ENCODE data around the gene MYBPH.

The MYBPH gene

GRCh38 chr1:203177470-203178039 lies 1.9 kb upstream of the MYBPH start:
- H3K27me3 ChIP-seq (replicated peaks), result no peaks in the 10 kb centered on the region
- no peak overlapping the region for H3K4me3 ChIP-seq (ENCODE audit: low read depth, low read length)
- TF ChIP-seq, protein P1, sequence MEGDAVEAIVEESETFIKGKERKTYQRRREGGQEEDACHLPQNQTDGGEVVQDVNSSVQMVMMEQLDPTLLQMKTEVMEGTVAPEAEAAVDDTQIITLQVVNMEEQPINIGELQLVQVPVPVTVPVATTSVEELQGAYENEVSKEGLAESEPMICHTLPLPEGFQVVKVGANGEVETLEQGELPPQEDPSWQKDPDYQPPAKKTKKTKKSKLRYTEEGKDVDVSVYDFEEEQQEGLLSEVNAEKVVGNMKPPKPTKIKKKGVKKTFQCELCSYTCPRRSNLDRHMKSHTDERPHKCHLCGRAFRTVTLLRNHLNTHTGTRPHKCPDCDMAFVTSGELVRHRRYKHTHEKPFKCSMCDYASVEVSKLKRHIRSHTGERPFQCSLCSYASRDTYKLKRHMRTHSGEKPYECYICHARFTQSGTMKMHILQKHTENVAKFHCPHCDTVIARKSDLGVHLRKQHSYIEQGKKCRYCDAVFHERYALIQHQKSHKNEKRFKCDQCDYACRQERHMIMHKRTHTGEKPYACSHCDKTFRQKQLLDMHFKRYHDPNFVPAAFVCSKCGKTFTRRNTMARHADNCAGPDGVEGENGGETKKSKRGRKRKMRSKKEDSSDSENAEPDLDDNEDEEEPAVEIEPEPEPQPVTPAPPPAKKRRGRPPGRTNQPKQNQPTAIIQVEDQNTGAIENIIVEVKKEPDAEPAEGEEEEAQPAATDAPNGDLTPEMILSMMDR (IDR thresholded peaks at IDR 0.05; ENCODE audit: low read depth, low read length, missing control alignments), result no peak
- DNase-seq, result peak; percentile 10
- no peaks in the 10 kb centered on the region for H3K36me3 ChIP-seq (replicated peaks)
- no peak overlapping the region for H3K27ac ChIP-seq
- in situ Hi-C loops (cut with HindIII; ENCODE audit: low pct_ligation_motif_present, low sequenced_read_pairs), result no loop called here

DNA sequence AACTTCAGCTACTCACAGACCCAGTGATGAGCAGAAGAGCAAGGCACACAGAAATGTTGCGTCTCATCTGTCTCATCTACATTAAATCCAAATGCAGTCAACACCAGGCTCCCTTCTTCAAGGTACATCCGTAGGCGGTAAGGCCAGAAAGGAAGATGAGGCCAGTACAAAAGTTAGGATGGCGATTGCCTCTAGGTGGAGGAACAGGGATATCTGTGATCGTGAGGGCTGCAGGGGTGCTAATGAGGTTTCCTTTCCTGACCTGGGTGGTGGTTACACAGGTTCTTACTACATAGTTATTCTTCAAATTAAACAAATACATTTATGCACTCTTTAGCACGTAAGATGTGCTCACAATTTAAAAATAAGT lies 1.4 kb upstream of the MYBPH start:
- Histone ChIP-seq H3K27me3 (replicated peaks) (no peaks in the 10 kb centered on the region), H3K4me3 (ENCODE audit: low read depth, low read length) (no peak overlapping the region), H3K36me3 (replicated peaks) (no peaks in the 10 kb centered on the region), H3K27ac (no peak overlapping the region)
- TF ChIP-seq, protein P1 (IDR thresholded peaks at IDR 0.05; ENCODE audit: low read depth, low read length, missing control alignments), result no peak
- in situ Hi-C loops (cut with HindIII; ENCODE audit: low pct_ligation_motif_present, low sequenced_read_pairs), result no loop called here
- DNase-seq, result no peak

GRCh38 chr1:203176273-203177035 lies 828 bp upstream of the MYBPH start:
- Histone ChIP-seq H3K27me3 (replicated peaks) (no peaks in the 10 kb centered on the region), H3K27ac (no peak overlapping the region), H3K36me3 (replicated peaks) (no peaks in the 10 kb centered on the region), H3K4me3 (ENCODE audit: low read depth, low read length) (no peak overlapping the region)
- no peak for DNase-seq
- TF ChIP-seq, protein P1 (IDR thresholded peaks at IDR 0.05; ENCODE audit: low read depth, low read length, missing control alignments), result no peak
- in situ Hi-C loops (cut with HindIII; ENCODE audit: low pct_ligation_motif_present, low sequenced_read_pairs), result no loop called here

GRCh38 chr1:203175827-203176241 lies 208 bp upstream of the MYBPH start:
- Histone ChIP-seq H3K27ac (no peak overlapping the region), H3K4me3 (ENCODE audit: low read depth, low read length) (no peak overlapping the region), H3K36me3 (replicated peaks) (no peaks in the 10 kb centered on the region), H3K27me3 (replicated peaks) (no peaks in the 10 kb centered on the region)
- DNase-seq, result no peak
- TF ChIP-seq, protein P1 (IDR thresholded peaks at IDR 0.05; ENCODE audit: low read depth, low read length, missing control alignments), result no peak
- in situ Hi-C loops (cut with HindIII; ENCODE audit: low pct_ligation_motif_present, low sequenced_read_pairs), result no loop called here

- Histone ChIP-seq H3K27ac (no peak overlapping the region), H3K36me3 (replicated peaks) (no peaks in the 10 kb centered on the region), H3K4me3 (ENCODE audit: low read depth, low read length) (no peak overlapping the region), H3K27me3 (replicated peaks) (no peaks in the 10 kb centered on the region)
- in situ Hi-C loops (cut with HindIII; ENCODE audit: low pct_ligation_motif_present, low sequenced_read_pairs), result no loop called here
- TF ChIP-seq, protein P1 (IDR thresholded peaks at IDR 0.05; ENCODE audit: low read depth, low read length, missing control alignments), result no peak
- no peak for DNase-seq
Measured at GRCh38 chr1:203174324-203174985, 1.2 kb downstream of the MYBPH start.

All from brain microvascular endothelial cell (primary cell).